C4-2B (cell line): ENCODE results near the gene PGM5.

ENCODE experiments used
- CTCF ChIP-seq: fragments of 450-650 bp; conservative IDR thresholded peaks from 2 replicates; pipeline ENCODE4 v1.5.1; 2017; ENCODE audit warnings: mild to moderate bottlenecking
- ZFX ChIP-seq: fragments of 450-650 bp; IDR thresholded peaks from 2 replicates; pipeline ENCODE4 v1.6.1; 2017

- TF ChIP-seq CTCF (no peak), ZFX (no peak)
Observed at GRCh38 chr9:68455451-68455850, 99.0 kb downstream of the PGM5 start.
